ENCODE measurements around the gene SGMS1.

DNA sequence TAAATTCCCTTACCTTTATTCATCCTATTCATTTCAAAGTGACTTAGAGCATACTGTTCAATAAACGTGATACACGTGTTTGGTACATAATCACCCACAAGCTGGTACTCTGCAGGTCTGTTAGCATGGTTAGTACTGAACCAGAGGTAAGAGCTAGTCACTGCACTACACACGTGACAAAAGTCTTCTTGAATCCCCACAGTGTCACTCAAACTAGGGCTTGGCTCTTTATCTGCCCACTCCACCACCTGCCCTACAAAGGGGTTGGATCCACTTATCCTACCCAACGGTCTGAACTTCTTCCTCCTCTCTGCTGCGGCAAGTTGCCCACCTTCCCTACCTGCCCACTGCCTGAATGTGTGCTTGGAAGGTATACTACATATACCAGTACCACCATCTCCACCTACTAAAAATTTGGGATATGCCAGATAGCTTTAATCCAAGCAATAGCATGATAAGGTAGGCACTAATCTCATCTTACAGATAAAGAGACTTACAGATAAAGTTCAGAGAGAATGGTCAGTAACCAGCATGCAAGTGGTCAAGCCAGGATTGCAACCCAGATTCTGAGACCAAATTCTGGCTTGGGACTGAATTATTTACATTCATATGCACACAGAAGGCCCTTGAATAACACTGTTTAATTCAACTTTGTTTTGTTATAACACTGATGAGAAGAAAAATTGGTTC lies 92.2 kb downstream of the SGMS1 start:
- TF ChIP-seq CTCF (IDR thresholded peaks at IDR 0.05) = no peak
- TF ChIP-seq ZFX (IDR thresholded peaks at IDR 0.05; ENCODE audit: borderline replicate concordance) = no peak
